K562 (cell line): ENCODE data around the gene TMEM164. TPM values are rescaled to one million over a fixed set of nuclear protein-coding genes. Genes with fewer than 3 reads are reported as not detected.

Experiments
- ADNP ChIP-seq: fragments of 200-800 bp; sonication (Bioruptor generic); IDR thresholded peaks from 2 replicates; pipeline ENCODE4 v1.6.1; 2016; ENCODE audit warnings: missing genetic modification characterization, missing compliant biosample characterization
- BACH1 ChIP-seq: fragments of 200-800 bp; sonication (Bioruptor generic); IDR thresholded peaks from 2 replicates; pipeline ENCODE4 v1.6.1; 2016; ENCODE audit warnings: missing genetic modification characterization, missing compliant biosample characterization
- BCL6 ChIP-seq: fragments of 250-450 bp; sonication (Bioruptor Pico); IDR thresholded peaks from 2 replicates; pipeline ENCODE4 v1.4.0; 2020
- BCOR ChIP-seq: fragments of 450-650 bp; IDR thresholded peaks from 2 replicates; pipeline ENCODE4 v1.6.1; 2016
- CBX2 ChIP-seq: fragments of 200-600 bp; sonication (generic); IDR thresholded peaks from one replicate; pipeline ENCODE4 v1.6.1; 2012; ENCODE audit warnings: mild to moderate bottlenecking, low read length, inconsistent platforms; ENCODE audit not compliant: insufficient read depth, poor library complexity, severe bottlenecking
- CHD1 ChIP-seq: fragments of 200-600 bp; sonication (generic); IDR thresholded peaks from one replicate; pipeline ENCODE4 v1.6.1; 2012; ENCODE audit warnings: mild to moderate bottlenecking, moderate library complexity, low read length, inconsistent platforms
- CREM ChIP-seq: IDR thresholded peaks from 2 replicates; pipeline ENCODE4 v1.6.1; 2014; ENCODE audit warnings: antibody characterized with exemption, low read depth
- ELF1 ChIP-seq: fragments of 200-800 bp; sonication (Bioruptor generic); IDR thresholded peaks from 2 replicates; pipeline ENCODE4 v1.6.1; 2016; ENCODE audit warnings: missing genetic modification characterization, missing compliant biosample characterization
- ERF ChIP-seq: fragments of 450-650 bp; formaldehyde crosslinking; IDR thresholded peaks from 2 replicates; pipeline ENCODE4 v1.4.0; 2020; ENCODE audit warnings: mild to moderate bottlenecking, mixed read lengths
- GABPB2 ChIP-seq: fragments of 250-450 bp; sonication (Bioruptor Pico); conservative IDR thresholded peaks from 2 replicates; pipeline ENCODE4 v1.5.1; 2021; ENCODE audit warnings: mild to moderate bottlenecking
- GATAD2B ChIP-seq: fragments of 450-650 bp; IDR thresholded peaks from 2 replicates; pipeline ENCODE4 v1.6.1; 2017; ENCODE audit warnings: mild to moderate bottlenecking, borderline replicate concordance
- HDAC6 ChIP-seq: IDR thresholded peaks from 2 replicates; pipeline ENCODE4 v1.6.1; 2012; ENCODE audit warnings: low read depth, mild to moderate bottlenecking, control low read depth, inconsistent platforms, low read length, moderate library complexity
- L3MBTL2 ChIP-seq: fragments of 450-650 bp; IDR thresholded peaks from 2 replicates; pipeline ENCODE4 v1.6.1; 2016; ENCODE audit warnings: mild to moderate bottlenecking, moderate library complexity
- LEF1 ChIP-seq: fragments of 450-650 bp; IDR thresholded peaks from 2 replicates; pipeline ENCODE4 v1.6.1; 2016; ENCODE audit warnings: mild to moderate bottlenecking
- MYNN ChIP-seq, 2 experiments: sonication (generic); formaldehyde crosslinking in 1 of 2; IDR thresholded peaks; 2 replicates each; pipeline versions ENCODE4 v1.5.0 to v1.6.1; 2016 to 2020; ENCODE audit warnings: antibody characterized with exemption in 1 of 2, missing genetic modification reagents in 1 of 2
- NFYB ChIP-seq: IDR thresholded peaks from 2 replicates; pipeline ENCODE4 v1.6.1; 2011; ENCODE audit warnings: mild to moderate bottlenecking, moderate library complexity; ENCODE audit not compliant: insufficient read length; ENCODE audit errors: extremely low read depth
- PHF20 ChIP-seq: fragments of 450-650 bp; IDR thresholded peaks from 2 replicates; pipeline ENCODE4 v1.6.1; 2018; ENCODE audit not compliant: partially characterized antibody
- PML ChIP-seq: IDR thresholded peaks from 2 replicates; pipeline ENCODE4 v1.6.1; 2012; ENCODE audit warnings: low read length, inconsistent platforms
- PRMT5 ChIP-seq: sonication (generic); formaldehyde crosslinking; IDR thresholded peaks from 2 replicates; pipeline ENCODE4 v1.5.0; 2020; ENCODE audit warnings: missing genetic modification reagents
- RB1 ChIP-seq: fragments of 450-650 bp; IDR thresholded peaks from 2 replicates; pipeline ENCODE4 v1.6.1; 2017; ENCODE audit warnings: low read depth, mild to moderate bottlenecking
- RBBP5 ChIP-seq: fragments of 200-600 bp; sonication (generic); IDR thresholded peaks from 2 replicates; pipeline ENCODE4 v1.6.1; 2012; ENCODE audit warnings: borderline replicate concordance, mild to moderate bottlenecking, low read length, control low read depth, inconsistent platforms; ENCODE audit not compliant: insufficient read depth, poor library complexity, severe bottlenecking
- RBM39 ChIP-seq: fragments of 200-400 bp; formaldehyde crosslinking; optimal IDR thresholded peaks from 2 replicates; pipeline ENCODE3; 2018; ENCODE audit warnings: low read depth, low read length
- SNIP1 ChIP-seq: fragments of 450-650 bp; IDR thresholded peaks from 2 replicates; pipeline ENCODE4 v1.7.1; 2017; ENCODE audit warnings: low read depth, mild to moderate bottlenecking
- TBP ChIP-seq: optimal IDR thresholded peaks from 2 replicates; pipeline ENCODE3; 2011; ENCODE audit warnings: low read depth, low read length, improper control_type of control experiment
- TFAP4 ChIP-seq: sonication (generic); formaldehyde crosslinking; IDR thresholded peaks from 2 replicates; pipeline ENCODE4 v1.8.0; 2022; ENCODE audit warnings: missing genetic modification reagents, mild to moderate bottlenecking, moderate library complexity, borderline replicate concordance
- ZNF174 ChIP-seq: fragments of 250-450 bp; sonication (Bioruptor Pico); IDR thresholded peaks from 2 replicates; pipeline ENCODE4 v1.4.0; 2020; ENCODE audit warnings: mild to moderate bottlenecking
- ZNF224 ChIP-seq: sonication (generic); formaldehyde crosslinking; IDR thresholded peaks from 2 replicates; pipeline ENCODE4 v1.8.0; 2022; ENCODE audit warnings: mild to moderate bottlenecking, missing genetic modification reagents
- ZNF280B ChIP-seq: fragments of 250-450 bp; sonication (Bioruptor Pico); IDR thresholded peaks from 2 replicates; pipeline ENCODE4 v1.5.1; 2021; ENCODE audit warnings: mild to moderate bottlenecking
- ZNF3 ChIP-seq: fragments of 250-450 bp; sonication (Bioruptor Pico); IDR thresholded peaks from 2 replicates; pipeline ENCODE4 v1.5.0; 2021; ENCODE audit warnings: mild to moderate bottlenecking, moderate library complexity
- ZNF347 ChIP-seq: fragments of 450-650 bp; formaldehyde crosslinking; IDR thresholded peaks from 2 replicates; pipeline ENCODE4 v1.4.0; 2020; ENCODE audit warnings: low read depth, mild to moderate bottlenecking, moderate library complexity
- ZNF77 ChIP-seq: fragments of 250-450 bp; sonication (Bioruptor Pico); IDR thresholded peaks from 2 replicates; pipeline ENCODE4 v1.5.0; 2020
- polyA plus RNA-seq, 8 experiments: library from polyadenylated mRNA; depleted of rRNA in 4 of 8; stranded (reverse) in 5 of 8; unstranded in 3 of 8; fragments of >200 nt; fragmentation: Nextera tagmentation in 2 of 8; fragmentation: Illumina TruSeq in 1 of 8; extraction: Ambion mirVana in 2 of 8; extraction: Trizol in 1 of 8; gene quantifications; 2 replicates each; pipeline versions ENCODE4 v1.2.1 to v1.2.3, GENCODE V29; 2011 to 2014; ENCODE audit warnings: inconsistent platforms in 1 of 8, missing spikeins in 1 of 8
- total RNA-seq, 7 experiments: library from RNA; depleted of rRNA in 6 of 7; stranded (reverse); fragments of >200 nt in 6 of 7; fragmentation: Illumina TruSeq in 2 of 7; extraction: Trizol in 2 of 7; gene quantifications; 2 replicates each; pipeline versions ENCODE4 v1.2.1 to v1.2.3, GENCODE V29; 2011 to 2021; ENCODE audit warnings: low replicate concordance in 1 of 7

The TMEM164 gene
- total and polyA plus RNA-seq, 9 of the 15 experiments (the other 6 are each of a cell fraction or from before 2014, with no cell fraction given) = 2.4 to 57.3 (median 23.1) TPM

GRCh38 chrX:110000847-110001713, 1.8 kb upstream of the TMEM164 start (continued):
- TF ChIP-seq HDAC6 = no peak
- TF ChIP-seq ZNF77 = 0 out of 2 replicates have a peak, but pooled peaks have one; percentile 64
- no peak for TF ChIP-seq RBBP5
- no peak for TF ChIP-seq PHF20
- TF ChIP-seq GABPB2 (CRISPR knock-in tag) = peak; percentile 89; the same call in 1 of the 2 replicates
- TF ChIP-seq ERF (CRISPR knock-in tag) = peak; percentile 99
- TF ChIP-seq NFYB = no peak
- TF ChIP-seq TFAP4 (CRISPR knock-in tag) = no peak
- no peak for TF ChIP-seq RB1
- no peak for TF ChIP-seq GATAD2B
- no peak for TF ChIP-seq CBX2
- TF ChIP-seq ZNF347 (CRISPR knock-in tag) = peak; percentile 88
- TF ChIP-seq BCL6 (CRISPR knock-in tag) = peak; percentile 97
- no peak for TF ChIP-seq BCOR
- TF ChIP-seq ELF1 (tag) = peak; percentile 56
- no peak for TF ChIP-seq PRMT5 (CRISPR knock-in tag)
- TF ChIP-seq CHD1 = no peak
- no peak for TF ChIP-seq ADNP
- peak; percentile 79; the same call in 1 of the 2 replicates for TF ChIP-seq ZNF3 (CRISPR knock-in tag)
- no peak for TF ChIP-seq PML
- no peak for TF ChIP-seq CREM
- no peak for TF ChIP-seq RBM39
- TF ChIP-seq ZNF174 = peak; percentile 92
- no peak for TF ChIP-seq SNIP1
- no peak for TF ChIP-seq LEF1
- TF ChIP-seq TBP = no peak
- no peak for TF ChIP-seq ZNF224 (CRISPR knock-in tag)
- TF ChIP-seq BACH1 (tag) = peak; percentile 98
- no peak for TF ChIP-seq L3MBTL2
- no peak for TF ChIP-seq MYNN (IDR thresholded peaks at IDR 0.05)
- no peak for TF ChIP-seq MYNN (CRISPR knock-in tag; IDR thresholded peaks at IDR 0.05)
- TF ChIP-seq ZNF280B (CRISPR knock-in tag) = peak; percentile 72; the same call in 1 of the 2 replicates
